A549 (cell line): Measurements from ENCODE around the gene CBFA2T3. TPM values are rescaled to one million over a fixed set of nuclear protein-coding genes. Genes with fewer than 3 reads are reported as not detected.

Experiments used
- ATAC-seq, 2 experiments: fragments of 200-7000 bp in 1 of 2; fragments of >200 bp in 1 of 2; cut with Nextera tagmentation in 1 of 2; cut with Tn5 transposase in 1 of 2; 3 replicates each; pipeline versions ENCODE4 v1.8.0 to v1.9.1; 2018 to 2020; ENCODE audit warnings: mild to moderate bottlenecking in 1 of 2, moderate library complexity in 1 of 2
- CTCF ChIA-PET: fragments of 300-600 bp; sonication (Branson Sonifier 250); formaldehyde crosslinking; extraction: SDS; loops from one replicate; lab custom pipeline; 2021; ENCODE audit warnings: antibody characterized with exemption, inconsistent platforms; lab: Yijun Ruan, JAX
- POLR2A ChIA-PET: fragments of 350-600 bp; formaldehyde crosslinking; extraction: SDS; loops from one replicate; lab custom pipeline; 2021; ENCODE audit warnings: antibody characterized with exemption, inconsistent platforms; lab: Yijun Ruan, JAX
- DNase-seq, 2 experiments: peaks; one replicate each; pipeline versions ENCODE4 v3.0.0 to v3.0.0-alpha.2; 2011 to 2016; ENCODE audit warnings: low read depth in 1 of 2, low spot score in 1 of 2
- FAIRE-seq: peaks from 2 replicates; lab custom pipeline; 2011; peaks lifted over from hg19 to GRCh38; lab: Jason Lieb, UNC
- H3K27ac ChIP-seq, 2 experiments: fragments of >200 bp; sonication (Bioruptor Twin); formaldehyde crosslinking; 3 replicates each; pipeline ENCODE4 v1.5.1; 2016 to 2017
- H3K4me1 ChIP-seq: fragments of >200 bp; sonication (Bioruptor Twin); formaldehyde crosslinking; 3 replicates; pipeline ENCODE4 v1.6.1; 2016
- H3K4me2 ChIP-seq: fragments of >200 bp; sonication (Bioruptor Twin); formaldehyde crosslinking; 3 replicates; pipeline ENCODE4 v1.6.1; 2016
- H3K4me3 ChIP-seq: fragments of >200 bp; sonication (Bioruptor Twin); formaldehyde crosslinking; 3 replicates; pipeline ENCODE4 v1.5.1; 2016
- H3K9me3 ChIP-seq: fragments of >200 bp; sonication (Bioruptor Twin); formaldehyde crosslinking; 3 replicates; pipeline ENCODE4 v1.6.1; 2016
- CBX8 ChIP-seq: fragments of 200-600 bp; sonication (generic); IDR thresholded peaks from 2 replicates; pipeline ENCODE4 v1.6.1; 2016
- CEBPB ChIP-seq, 2 experiments: fragments of >200 bp in 1 of 2; sonication (Bioruptor Twin) in 1 of 2; formaldehyde crosslinking in 1 of 2; IDR thresholded peaks; 2 replicates each; pipeline ENCODE4 v1.6.1; 2012 to 2016
- CHD2 ChIP-seq: fragments of 150-350 bp; IDR thresholded peaks from 2 replicates; pipeline ENCODE4 v1.6.1; 2014; ENCODE audit warnings: low read length; ENCODE audit not compliant: partially characterized antibody
- CTCF ChIP-seq: fragments of >200 bp; sonication (Bioruptor Twin); formaldehyde crosslinking; IDR thresholded peaks from 3 replicates; pipeline ENCODE4 v1.5.1; 2016
- E2F6 ChIP-seq: IDR thresholded peaks from 2 replicates; pipeline ENCODE4 v1.6.1; 2012; ENCODE audit warnings: low read depth, borderline replicate concordance
- EHF ChIP-seq: fragments of 250-450 bp; sonication (Bioruptor Pico); IDR thresholded peaks from 2 replicates; pipeline ENCODE4 v1.5.0; 2020; ENCODE audit warnings: mild to moderate bottlenecking
- EHMT2 ChIP-seq: fragments of 200-600 bp; sonication (generic); IDR thresholded peaks from 2 replicates; pipeline ENCODE4 v1.6.1; 2016; ENCODE audit warnings: antibody characterized with exemption, low read depth, mild to moderate bottlenecking, moderate library complexity
- FOXS1 ChIP-seq: fragments of 250-450 bp; sonication (Bioruptor Pico); IDR thresholded peaks from 2 replicates; pipeline ENCODE4 v1.5.0; 2020; ENCODE audit warnings: mild to moderate bottlenecking, moderate library complexity
- HES2 ChIP-seq: fragments of >200 bp; sonication (Bioruptor Twin); formaldehyde crosslinking; IDR thresholded peaks from 2 replicates; pipeline ENCODE4 v1.6.1; 2016
- HEYL ChIP-seq: fragments of 250-450 bp; sonication (Bioruptor Pico); IDR thresholded peaks from 2 replicates; pipeline ENCODE4 v1.8.0; 2021; ENCODE audit warnings: mild to moderate bottlenecking, moderate library complexity
- HOXA7 ChIP-seq: fragments of 250-450 bp; sonication (Bioruptor Pico); IDR thresholded peaks from 2 replicates; pipeline ENCODE4 v1.5.0; 2020; ENCODE audit warnings: mild to moderate bottlenecking, moderate library complexity
- HOXB13 ChIP-seq: fragments of 250-450 bp; sonication (Bioruptor Pico); IDR thresholded peaks from 2 replicates; pipeline ENCODE4 v1.5.0; 2020; ENCODE audit warnings: low read depth, mild to moderate bottlenecking, moderate library complexity
- HOXB5 ChIP-seq: fragments of 250-450 bp; sonication (Bioruptor Pico); IDR thresholded peaks from 2 replicates; pipeline ENCODE4 v1.5.0; 2020; ENCODE audit warnings: mild to moderate bottlenecking, moderate library complexity
- JUN ChIP-seq, 2 experiments: fragments of >200 bp; sonication (Bioruptor Twin); formaldehyde crosslinking; IDR thresholded peaks; 2 replicates in 1 of 2; 3 replicates in 1 of 2; pipeline ENCODE4 v1.6.1; 2016 to 2017
- KDM5A ChIP-seq: fragments of 200-600 bp; sonication (generic); IDR thresholded peaks from 2 replicates; pipeline ENCODE4 v1.6.1; 2016; ENCODE audit warnings: antibody characterized with exemption, mild to moderate bottlenecking
- MAFK ChIP-seq: fragments of 450-650 bp; IDR thresholded peaks from 2 replicates; pipeline ENCODE4 v1.6.1; 2014; ENCODE audit not compliant: partially characterized antibody
- MAX ChIP-seq: IDR thresholded peaks from 2 replicates; pipeline ENCODE4 v1.6.1; 2012
- MAZ ChIP-seq: fragments of 150-350 bp; IDR thresholded peaks from 2 replicates; pipeline ENCODE4 v1.6.1; 2014; ENCODE audit warnings: antibody characterized with exemption, low read depth, low read length, borderline replicate concordance
- MYC ChIP-seq: IDR thresholded peaks from 2 replicates; pipeline ENCODE4 v1.6.1; 2012; ENCODE audit warnings: mild to moderate bottlenecking, inconsistent platforms, low read length, improper control_type of control experiment, borderline replicate concordance
- PBX3 ChIP-seq: IDR thresholded peaks from 2 replicates; pipeline ENCODE4 v1.6.1; 2012
- POLR2AphosphoS2 ChIP-seq: conservative IDR thresholded peaks from 2 replicates; pipeline ENCODE4 v1.6.1; 2012; ENCODE audit warnings: low read length, improper control_type of control experiment, inconsistent platforms
- RAD21 ChIP-seq, 2 experiments: fragments of >200 bp in 1 of 2; sonication (Bioruptor Twin) in 1 of 2; formaldehyde crosslinking in 1 of 2; IDR thresholded peaks in 1 of 2; conservative IDR thresholded peaks in 1 of 2; 2 replicates in 1 of 2; 3 replicates in 1 of 2; pipeline ENCODE4 v1.6.1; 2012 to 2018; ENCODE audit warnings: inconsistent platforms in 1 of 2
- RFX5 ChIP-seq: fragments of 450-650 bp; IDR thresholded peaks from 2 replicates; pipeline ENCODE4 v1.7.1; 2014; ENCODE audit warnings: antibody characterized with exemption, mild to moderate bottlenecking, moderate library complexity
- TFCP2L1 ChIP-seq: fragments of 250-450 bp; sonication (Bioruptor Pico); IDR thresholded peaks from 2 replicates; pipeline ENCODE4 v1.5.0; 2021; ENCODE audit warnings: mild to moderate bottlenecking
- TP53 ChIP-seq: fragments of 250-450 bp; sonication (Bioruptor Pico); IDR thresholded peaks from 2 replicates; pipeline ENCODE4 v1.5.0; 2021; ENCODE audit warnings: mild to moderate bottlenecking, moderate library complexity
- USF2 ChIP-seq: fragments of 450-650 bp; IDR thresholded peaks from 2 replicates; pipeline ENCODE4 v1.6.1; 2014; ENCODE audit warnings: antibody characterized with exemption
- ZFP36 ChIP-seq: fragments of 450-650 bp; IDR thresholded peaks from 2 replicates; pipeline ENCODE4 v1.6.1; 2014; ENCODE audit warnings: borderline replicate concordance; ENCODE audit not compliant: partially characterized antibody
- ZNF302 ChIP-seq: fragments of 250-450 bp; sonication (Bioruptor Pico); IDR thresholded peaks from 2 replicates; pipeline ENCODE4 v1.9.0; 2021; ENCODE audit warnings: inconsistent platforms, mild to moderate bottlenecking, moderate library complexity
- WGBS: methylation state at CpG from one replicate; pipeline ENCODE4 v1.1.6; 2017; ENCODE audit errors: missing lambda C conversion rate; 5-methylcytosine and 5-hydroxymethylcytosine counted together
- polyA plus RNA-seq, 4 experiments: library from polyadenylated mRNA; depleted of rRNA in 3 of 4; stranded (reverse); fragments of >200 nt; fragmentation: RNase III in 1 of 4; extraction: RNeasy Plus Mini Kit Qiagen cat#74134 plus additional on column Dnase treatment in 1 of 4; gene quantifications; 2 replicates in 3 of 4; 3 replicates in 1 of 4; pipeline ENCODE4 v1.2.3, GENCODE V29; 2011 to 2017

Gene CBFA2T3
- polyA plus RNA-seq, 2 of the 4 experiments (the other 2 are of a cell fraction) = 0.08 TPM; not detected in 1

- no peak for TF ChIP-seq RAD21 (conservative IDR thresholded peaks at IDR 0.05 in 1 of 2, IDR thresholded peaks at IDR 0.05 in 1 of 2)
- TF ChIP-seq HOXB5 = no peak
- TF ChIP-seq CHD2 = no peak
- no peak for TF ChIP-seq TFCP2L1 (CRISPR knock-in tag)
- TF ChIP-seq POLR2AphosphoS2 = no peak
These were observed 46.1 kb upstream of the CBFA2T3 start (continued) for GRCh38 chr16:89023151-89023551.

- no peak overlapping the region for H3K4me2 ChIP-seq
- no peak for TF ChIP-seq HOXB13 (CRISPR knock-in tag)
- no peak for TF ChIP-seq RAD21 (conservative IDR thresholded peaks at IDR 0.05 in 1 of 2, IDR thresholded peaks at IDR 0.05 in 1 of 2)
- TF ChIP-seq TP53 = no peak
- TF ChIP-seq MYC = no peak
- no peak for TF ChIP-seq CTCF
- no peak for TF ChIP-seq CEBPB (IDR thresholded peaks at IDR 0.05)
- TF ChIP-seq HOXA7 (CRISPR knock-in tag) = no peak
- TF ChIP-seq ZNF302 = no peak
- no peak for TF ChIP-seq RFX5
- TF ChIP-seq MAFK = no peak
- TF ChIP-seq FOXS1 = no peak
- TF ChIP-seq EHF = no peak
- TF ChIP-seq PBX3 = no peak
- TF ChIP-seq USF2 = no peak
- TF ChIP-seq HES2 = no peak
- no peak for DNase-seq
- H3K4me3 ChIP-seq = no peak overlapping the region
- no peak for FAIRE-seq
- POLR2A ChIA-PET = no interaction called here
- 50% methylated on average over 25 of the region's 25 CpGs for WGBS
- 0 out of 3 replicates have a peak, but pooled peaks cover 5% of the 10 kb centered on the region for H3K4me1 ChIP-seq
- CTCF ChIA-PET = interaction anchor here (1.1 kb wide), 1 partner anchor 50 kb away, joined by 3 read pairs; no protein-coding TSS in a partner anchor
- no peak for ATAC-seq
- H3K9me3 ChIP-seq = peaks cover 17% of the 10 kb centered on the region; the same call in 2 of the 3 replicates
- H3K27ac ChIP-seq = no peak overlapping the region
These were observed 45.2 kb upstream of the CBFA2T3 start for GRCh38 chr16:89022051-89022836.

- DNase-seq = no peak
- no peak for FAIRE-seq
- ChIA-PET CTCF (interaction anchor here (1.1 kb wide), 1 partner anchor 51 kb away, joined by 3 read pairs; no protein-coding TSS in a partner anchor), POLR2A (interaction anchor here (0.5 kb wide), 1 partner anchor 58 kb away, joined by 3 read pairs; no protein-coding TSS in a partner anchor)
- no peak overlapping the region for H3K4me2 ChIP-seq
- no peak overlapping the region for H3K27ac ChIP-seq
- no peak overlapping the region for H3K4me3 ChIP-seq
- peaks cover 9% of the 10 kb centered on the region; the same call in 2 of the 3 replicates for H3K9me3 ChIP-seq
- 0 out of 3 replicates have a peak, but pooled peaks cover 5% of the 10 kb centered on the region for H3K4me1 ChIP-seq
- WGBS = 86% methylated on average over 23 of the region's 23 CpGs
- no peak for ATAC-seq
- TF ChIP-seq JUN (IDR thresholded peaks at IDR 0.05) (no peak), CEBPB (IDR thresholded peaks at IDR 0.05) (no peak), HOXA7 (CRISPR knock-in tag) (no peak), EHF (no peak), ZNF302 (no peak), KDM5A (no peak), E2F6 (no peak), HEYL (no peak), FOXS1 (no peak), EHMT2 (no peak), ZFP36 (no peak), MAX (no peak), MAZ (no peak), PBX3 (no peak), CBX8 (no peak), RAD21 (conservative IDR thresholded peaks at IDR 0.05 in 1 of 2, IDR thresholded peaks at IDR 0.05 in 1 of 2) (no peak)
These were observed 44.1 kb upstream of the CBFA2T3 start for GRCh38 chr16:89020925-89021595.
